Stimulated activated CD4-positive, alpha-beta T cell treated with anti-CD3 and anti-CD28 coated beads, Interleukin-1b, Interleukin-23, amount 100 ng/mL, for 1 hour (primary cell): ENCODE data around the gene ZNF726.
"Not testable (repeated sequence)": the region's sequence is repeated elsewhere in the genome, so short reads cannot be mapped to it uniquely, and the experiment has no call there.

Experiments used
- DNase-seq, 2 donors: peaks; one replicate each; pipeline ENCODE4 v3.0.0-alpha.2; 2020; ENCODE audit warnings: low read depth in 2 of 2

ZNF726 gene

DNA sequence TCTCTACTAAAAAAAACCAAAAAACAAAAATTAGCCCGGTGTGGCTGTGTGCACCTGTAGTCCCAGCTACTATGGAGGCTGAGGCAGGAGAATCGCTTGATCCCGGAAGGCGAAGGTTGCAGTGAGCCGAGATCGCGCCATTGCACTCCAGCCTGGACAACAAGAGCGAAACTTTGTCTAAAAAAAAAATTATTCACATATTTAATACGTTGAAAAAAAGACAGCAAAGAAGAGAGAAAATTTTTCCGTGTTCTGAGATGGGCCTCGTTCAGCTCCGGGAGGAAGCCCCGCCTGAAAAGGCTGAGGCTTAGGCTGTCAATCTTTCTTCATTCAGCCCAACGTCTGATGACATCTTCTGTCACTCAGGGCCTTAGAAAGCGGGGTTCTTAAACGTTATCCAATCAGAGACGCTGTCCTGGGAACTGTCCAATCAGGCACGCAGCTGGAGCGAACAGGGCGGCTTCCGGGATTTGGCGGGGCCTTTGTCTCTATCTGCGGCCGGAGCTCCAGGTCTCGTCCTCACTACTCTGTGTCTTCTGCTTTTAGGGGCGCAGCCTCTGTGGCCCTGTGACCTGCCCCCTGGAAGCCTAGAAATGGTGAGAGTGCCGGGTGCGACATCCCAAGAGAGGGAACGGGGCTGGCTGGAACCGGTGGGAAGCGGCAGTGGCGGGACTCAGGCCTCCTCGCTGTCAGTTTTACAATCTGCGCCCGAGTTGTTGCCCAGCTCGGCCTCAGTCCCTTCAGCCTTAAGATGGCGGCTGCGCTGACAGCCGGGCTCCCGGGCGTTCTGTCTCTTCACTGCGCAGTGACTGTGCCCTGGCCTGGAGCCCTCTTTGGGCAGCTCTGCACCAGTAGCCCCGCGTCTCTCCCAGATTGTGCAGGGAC is at the start of gene ZNF726:
Gene ZNF726 (plus strand): TSS at position 485 of the 885 bp plus-strand sequence. CDS start 109 bp downstream, at position 594.
- peak; percentile 50 to 53 for DNase-seq

DNA sequence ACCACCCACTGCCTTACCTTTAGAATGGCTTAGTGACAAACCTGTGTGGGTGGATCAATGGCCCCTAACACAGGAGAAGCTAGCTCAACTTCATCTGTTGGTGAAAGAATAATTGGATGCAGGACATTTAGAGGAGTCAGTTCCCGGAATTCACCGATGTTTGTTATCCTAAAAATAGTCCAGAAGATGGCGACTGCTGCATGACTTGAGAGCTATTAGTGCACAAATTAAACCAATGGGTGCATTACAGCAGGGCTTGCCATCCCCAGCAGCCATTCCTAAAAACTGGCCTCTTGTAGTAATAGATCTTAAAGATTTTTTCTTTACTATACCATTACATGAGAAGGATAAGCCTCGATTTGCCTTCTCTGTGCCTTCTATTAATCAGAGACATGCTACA is 46.8 kb upstream of the ZNF726 start:
- no peak for DNase-seq

DNA sequence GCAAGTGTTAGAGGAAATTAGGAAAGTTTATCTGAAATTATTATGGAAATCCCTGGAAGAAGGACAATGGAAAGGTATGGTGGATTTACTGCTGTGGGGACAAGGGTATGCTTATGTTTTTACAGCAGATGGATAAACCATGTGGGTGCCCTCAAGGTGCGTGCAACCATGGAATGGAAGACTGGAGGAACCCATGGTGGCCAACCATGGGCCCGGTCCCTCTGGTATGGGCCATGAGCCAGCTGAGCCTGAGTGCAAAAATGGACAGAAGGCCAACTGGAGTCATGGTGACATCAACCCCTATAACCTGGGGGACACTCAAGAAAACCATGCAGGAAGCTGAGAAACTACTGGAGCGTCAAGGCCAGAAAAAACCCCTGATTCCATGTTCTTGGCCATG is 46.1 kb upstream of the ZNF726 start:
- no peak for DNase-seq

DNA sequence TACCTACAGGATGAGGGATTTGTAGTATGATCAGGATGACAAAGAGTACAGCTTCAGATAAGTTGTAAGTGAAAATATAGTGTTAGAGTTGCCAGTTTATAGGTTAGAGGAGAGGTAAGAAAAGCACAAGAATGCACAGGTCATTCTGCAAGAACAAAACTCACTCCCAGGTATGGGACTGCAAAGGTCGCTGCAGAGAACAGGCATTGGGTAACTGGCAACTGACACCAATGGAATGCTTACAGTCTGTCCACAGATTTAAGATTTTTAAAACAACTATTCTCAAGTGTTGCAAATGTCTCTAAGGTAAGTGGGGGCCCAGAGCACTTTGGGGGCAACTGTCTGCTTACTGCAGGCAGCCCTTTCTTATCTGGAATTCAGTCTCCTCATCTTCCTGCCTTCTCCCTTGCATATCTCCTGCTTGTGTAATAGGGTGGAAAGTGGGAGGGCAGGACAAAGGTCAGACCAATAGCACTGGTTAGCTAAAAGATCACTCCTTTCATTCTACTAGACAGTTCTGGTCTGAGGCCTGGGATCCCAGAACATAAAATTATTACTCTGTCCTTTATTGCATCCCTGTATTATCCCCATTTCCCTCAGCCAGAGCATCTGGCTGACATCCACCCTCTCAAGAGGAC is 42.3 kb upstream of the ZNF726 start:
- no peak for DNase-seq

DNA sequence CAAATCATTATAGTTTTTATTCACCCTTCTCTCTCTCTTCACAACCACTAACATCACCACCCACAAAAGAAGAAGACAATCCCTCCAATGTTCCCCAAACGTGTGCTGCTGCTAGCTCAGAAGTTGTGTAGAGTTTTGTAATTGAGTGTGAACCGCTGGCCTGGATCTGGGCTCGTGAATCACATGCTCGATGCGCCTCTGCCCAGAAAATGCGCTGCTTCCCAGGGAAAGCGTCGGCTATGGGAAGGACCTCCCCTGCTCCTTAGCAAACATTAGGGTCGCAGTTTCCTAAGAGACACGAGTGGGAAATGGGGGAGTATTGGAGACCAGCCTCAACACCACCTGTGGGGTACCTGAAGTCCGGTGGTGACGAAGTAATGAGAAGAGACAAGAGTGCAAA is 38.4 kb upstream of the ZNF726 start:
- DNase-seq: no peak

DNA sequence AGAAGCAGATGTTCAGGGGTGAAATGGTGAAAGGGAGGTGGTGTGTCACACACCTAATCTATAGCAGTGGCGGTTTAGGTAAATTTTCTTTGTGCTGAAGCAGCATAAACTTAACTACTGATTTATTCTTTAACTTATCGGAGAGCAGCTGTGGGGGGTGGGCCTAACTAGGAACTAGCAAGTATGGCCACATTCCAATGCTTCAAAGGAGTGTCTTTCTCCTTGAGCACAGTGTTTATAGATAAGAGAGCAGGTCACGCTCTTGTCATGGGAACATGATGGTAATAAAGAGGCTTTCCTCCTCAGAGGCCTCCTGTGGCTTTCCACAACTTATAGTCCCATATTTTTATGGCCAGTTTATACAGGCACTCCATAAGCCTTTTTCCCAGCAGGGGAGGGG is 37.9 kb upstream of the ZNF726 start:
- not testable (repeated sequence) for DNase-seq

DNA sequence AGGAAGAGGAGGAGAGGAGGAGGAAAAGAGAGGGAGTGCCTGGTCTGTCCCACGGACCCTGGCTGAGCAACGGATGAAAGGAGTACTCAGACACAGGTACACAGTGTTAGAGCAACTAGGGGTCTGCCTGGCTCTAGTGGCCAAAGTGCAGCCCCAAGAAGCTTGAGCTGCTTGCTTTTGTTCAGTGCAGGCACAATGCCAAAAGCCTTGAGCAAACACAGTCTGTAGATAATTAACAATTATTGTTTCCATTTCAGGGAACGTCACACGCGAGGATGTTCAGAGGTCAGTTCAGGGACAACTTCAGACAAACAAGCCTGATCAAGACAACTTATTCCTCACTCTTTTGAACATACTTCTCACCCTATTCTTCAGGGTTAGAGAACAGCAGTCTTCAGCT is 32.2 kb upstream of the ZNF726 start:
- DNase-seq: no peak

DNA sequence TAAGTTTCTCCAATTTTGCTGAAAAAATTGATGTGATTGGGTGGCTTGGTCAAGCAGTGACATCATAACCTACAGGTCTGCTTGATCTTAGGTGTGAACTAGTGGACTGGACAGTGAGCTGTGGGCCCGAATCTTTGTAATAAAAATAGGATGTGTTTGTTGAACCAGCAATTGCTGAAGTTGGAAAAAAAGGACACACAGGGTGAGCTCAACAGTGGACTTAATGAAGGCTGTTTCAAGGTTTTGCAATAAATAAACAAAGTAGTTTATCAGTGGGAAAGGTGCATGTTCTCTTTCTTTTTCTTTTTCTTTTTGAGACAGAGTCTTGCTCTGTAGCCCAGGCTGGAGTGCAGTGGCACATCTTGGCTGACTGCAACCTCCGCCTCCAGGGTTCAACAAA is 30.3 kb upstream of the ZNF726 start:
- no peak for DNase-seq

DNA sequence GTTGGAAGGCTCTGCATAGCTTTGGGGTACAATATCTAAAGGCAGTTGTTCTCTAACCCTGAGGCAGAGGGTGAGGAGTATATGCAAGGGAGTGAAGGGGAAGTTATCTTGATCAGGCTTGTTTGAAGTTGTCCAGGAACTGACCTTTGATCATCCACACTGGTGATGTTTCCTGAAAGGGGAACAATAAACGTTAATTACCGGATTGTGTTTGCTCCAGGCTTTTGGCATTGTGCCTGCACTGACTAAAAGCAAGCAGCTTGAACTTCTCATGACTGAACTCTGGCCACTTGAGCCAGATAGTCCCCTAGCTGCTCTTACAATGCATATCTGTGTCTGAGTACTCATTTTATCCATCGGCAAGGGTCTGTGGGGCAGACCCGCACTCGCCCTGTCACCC is 27.0 kb upstream of the ZNF726 start:
- DNase-seq: no peak

DNA sequence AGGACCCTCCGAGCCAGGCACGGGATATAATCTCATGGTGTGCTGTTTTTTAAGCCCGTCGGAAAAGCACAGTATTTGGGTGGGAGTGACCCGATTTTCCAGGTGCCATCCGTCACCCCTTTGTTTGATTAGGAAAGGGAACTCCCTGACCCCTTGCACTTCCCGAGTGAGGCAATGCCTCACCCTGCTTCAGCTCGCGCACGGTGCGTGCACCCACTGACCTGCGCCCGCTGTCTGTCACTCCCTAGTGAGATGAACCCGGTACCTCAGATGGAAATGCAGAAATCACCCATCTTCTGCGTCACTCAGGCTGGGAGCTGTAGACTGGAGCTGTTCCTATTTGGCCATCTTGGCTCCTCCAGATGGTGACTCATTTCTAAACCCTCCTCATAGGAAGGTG is 18.6 kb upstream of the ZNF726 start:
- DNase-seq: not testable (repeated sequence)

DNA sequence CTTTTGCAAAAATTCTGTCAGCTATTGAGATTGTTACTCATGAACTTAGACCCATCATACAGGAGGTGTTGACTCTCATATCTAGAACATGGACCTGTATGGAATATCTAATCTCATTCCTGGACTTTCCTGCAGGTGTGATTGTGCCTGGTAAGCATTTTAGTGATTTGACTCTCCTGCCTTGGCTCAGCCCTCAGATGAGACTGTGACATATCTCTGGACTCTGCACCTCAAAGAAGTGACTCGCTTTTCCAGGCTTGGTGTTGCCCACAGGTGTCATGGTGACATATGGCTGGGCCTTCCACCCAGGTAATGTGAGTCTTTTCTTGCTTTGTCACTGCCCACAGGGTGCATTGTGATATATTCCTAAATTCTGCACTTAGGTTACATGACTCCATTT is 17.8 kb upstream of the ZNF726 start:
- no peak for DNase-seq

DNA sequence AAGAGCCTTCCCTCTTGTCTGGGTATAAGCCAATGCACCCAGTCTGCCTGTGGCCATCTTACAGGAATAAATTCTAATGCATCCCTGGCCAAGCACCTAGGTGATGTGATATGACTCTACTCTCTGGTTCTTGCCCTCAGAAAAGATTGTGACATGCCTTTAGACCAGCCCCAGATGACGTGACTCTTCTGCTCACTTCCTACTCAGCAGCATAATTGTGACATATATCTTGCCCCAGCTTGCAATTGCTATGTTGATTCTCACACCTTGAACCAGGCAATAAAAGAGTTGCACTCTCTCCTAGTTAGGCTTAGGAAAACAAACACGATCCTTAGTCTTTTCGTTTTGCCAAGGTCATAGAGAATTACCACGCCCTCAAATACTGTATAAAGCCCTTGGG is 13.3 kb upstream of the ZNF726 start:
- DNase-seq: no peak

DNA sequence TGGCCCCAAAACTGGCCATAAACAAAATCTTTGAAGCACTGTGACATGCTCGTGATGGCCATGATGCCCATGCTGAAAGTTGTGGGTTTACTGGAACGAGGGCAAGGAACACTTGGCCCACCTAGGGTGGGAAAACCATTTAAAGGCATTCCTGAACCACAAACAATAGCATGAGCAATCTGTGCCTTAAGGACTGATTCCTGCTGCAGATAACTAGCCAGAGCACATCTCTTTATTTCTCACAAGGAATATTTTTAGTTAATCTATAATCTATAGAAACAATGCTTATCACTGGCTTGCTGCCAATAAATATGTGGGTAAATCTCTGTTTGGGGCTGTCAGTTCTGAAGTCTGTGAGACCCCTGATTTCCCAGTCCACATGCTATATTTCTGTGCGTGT is 10.3 kb upstream of the ZNF726 start:
- no peak for DNase-seq

DNA sequence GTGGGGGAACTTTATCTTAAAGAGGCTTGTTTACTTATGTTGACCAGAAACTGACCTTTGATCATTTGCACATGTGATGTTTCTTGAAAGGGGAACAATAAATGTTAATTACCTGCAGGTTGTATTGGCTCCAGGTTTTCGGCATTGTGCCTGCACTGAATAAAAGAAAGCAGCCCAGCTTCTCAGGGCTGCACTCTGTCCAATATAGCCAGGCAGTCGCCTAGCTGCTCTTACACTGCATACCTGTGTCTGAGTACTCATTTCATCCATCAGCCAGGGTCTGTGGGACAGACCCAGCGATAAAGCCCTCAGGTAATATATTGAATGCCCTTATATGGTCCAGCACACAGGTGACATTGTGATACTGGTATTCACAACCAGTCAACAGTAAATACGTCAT is 8.9 kb upstream of the ZNF726 start:
- DNase-seq: no peak

DNA sequence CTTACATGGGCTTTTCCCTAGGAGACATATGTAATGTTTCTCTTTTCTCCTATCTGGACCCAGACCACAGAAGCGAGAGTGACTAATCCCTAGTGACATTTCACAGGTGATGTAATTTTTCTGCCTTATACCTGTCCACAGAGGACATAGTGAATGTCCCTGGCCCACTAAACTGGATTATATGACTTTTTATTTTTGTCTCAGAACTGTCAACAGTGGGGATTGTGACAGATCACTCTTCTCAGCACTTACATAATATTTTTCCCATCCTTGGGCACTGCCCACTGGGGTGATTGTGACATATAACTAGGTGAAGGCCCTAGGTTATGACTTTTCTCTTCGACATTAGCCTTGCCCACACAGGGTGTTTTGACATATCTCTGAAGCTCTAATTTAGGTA is 7.9 kb upstream of the ZNF726 start:
- DNase-seq: no peak

DNA sequence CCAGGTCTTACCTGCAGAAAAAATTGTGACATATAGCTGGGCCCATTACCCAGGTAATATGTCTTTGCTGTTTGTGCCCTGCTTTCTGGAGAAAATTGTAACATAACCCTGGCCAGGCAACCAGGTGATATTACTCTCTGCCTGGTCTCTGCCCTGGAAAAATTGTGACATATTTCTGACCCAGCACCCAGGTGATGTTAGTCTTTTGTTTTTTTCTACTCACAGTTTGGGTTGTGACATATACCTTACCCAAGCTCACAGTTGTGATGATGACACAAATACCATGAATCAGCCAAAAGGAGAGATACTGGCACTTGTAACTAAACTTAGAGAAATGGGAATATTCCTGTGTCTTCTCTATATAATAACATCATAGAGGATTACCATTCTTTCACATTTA is 6.5 kb upstream of the ZNF726 start:
- no peak for DNase-seq

DNA sequence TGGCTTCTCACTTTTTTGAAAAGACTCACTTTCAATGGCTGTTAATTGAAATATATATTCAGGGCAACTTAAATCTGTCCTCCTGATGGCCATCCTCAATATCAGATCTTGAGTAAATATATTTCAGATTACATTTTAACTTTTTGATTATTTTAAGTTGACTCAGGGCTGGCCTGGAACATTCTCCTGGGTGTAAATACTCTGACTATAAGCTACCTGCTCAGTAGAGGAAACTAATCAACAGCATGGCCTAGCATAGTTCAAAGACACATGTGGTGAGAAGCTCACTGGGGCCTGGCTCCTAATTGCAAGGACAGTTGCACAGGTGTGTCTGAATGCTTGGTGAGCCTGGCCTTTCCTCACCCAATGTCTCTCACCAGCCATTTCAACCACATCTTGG is 5.5 kb upstream of the ZNF726 start:
- DNase-seq: no peak

DNA sequence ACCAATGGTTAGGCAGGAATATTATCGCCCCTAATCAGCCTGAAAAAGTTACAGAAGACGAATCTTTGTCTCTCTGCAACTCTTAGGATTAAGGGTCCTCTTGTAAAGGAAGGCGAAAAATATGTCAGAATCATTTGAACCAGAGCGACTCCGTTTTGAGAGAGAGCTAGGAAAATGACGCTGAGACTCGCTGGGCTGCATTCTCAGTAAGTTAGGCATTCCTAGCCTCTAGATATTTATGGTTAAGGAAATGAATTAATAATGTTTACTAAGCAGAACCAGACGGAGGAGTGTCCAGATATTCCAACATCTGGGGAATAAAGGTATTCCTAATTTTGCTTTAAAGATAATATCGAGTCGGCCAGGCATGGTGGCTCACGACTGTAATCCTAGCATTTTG is 755 bp upstream of the ZNF726 start:
- no peak for DNase-seq

DNA sequence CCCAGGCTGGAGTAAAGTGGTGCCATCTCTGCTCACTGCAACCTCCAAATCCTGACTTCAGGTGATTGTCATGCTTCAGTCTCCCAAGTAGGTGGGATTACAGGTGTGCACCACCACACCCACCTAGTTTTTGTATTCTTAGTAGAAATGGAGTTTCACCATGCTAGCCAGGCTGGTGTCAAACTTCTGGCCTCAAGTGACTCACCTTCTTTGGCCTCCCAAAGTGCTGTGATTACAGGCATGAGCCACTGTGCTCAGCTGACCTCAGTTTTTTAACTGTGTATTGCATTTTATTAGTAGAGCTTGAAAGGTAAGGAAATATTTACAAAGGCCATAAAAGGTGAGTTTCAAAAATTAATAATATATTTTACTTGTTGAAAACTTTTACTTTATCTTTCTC is 2.3 kb downstream of the ZNF726 start:
- DNase-seq: no peak

DNA sequence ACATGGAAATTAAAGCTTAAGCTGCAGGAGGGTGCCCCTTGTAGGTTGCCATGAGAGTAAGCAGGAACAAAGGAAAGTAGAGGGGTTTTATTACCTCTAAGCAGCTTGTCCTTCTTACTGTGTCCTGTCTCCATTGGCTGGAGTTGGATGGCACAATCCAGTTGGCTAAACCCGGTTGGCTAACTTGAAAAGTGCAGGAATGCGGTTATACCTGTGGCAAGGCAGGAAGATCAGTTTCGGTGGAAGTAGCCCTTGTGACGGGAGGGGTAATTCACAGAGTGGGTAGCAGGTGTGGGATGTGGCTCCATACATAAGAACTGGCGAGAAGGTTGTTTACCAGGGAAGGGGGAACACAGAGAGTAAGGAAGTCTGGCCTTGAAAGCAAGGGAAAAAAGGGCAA is 3.2 kb downstream of the ZNF726 start:
- no peak for DNase-seq

DNA sequence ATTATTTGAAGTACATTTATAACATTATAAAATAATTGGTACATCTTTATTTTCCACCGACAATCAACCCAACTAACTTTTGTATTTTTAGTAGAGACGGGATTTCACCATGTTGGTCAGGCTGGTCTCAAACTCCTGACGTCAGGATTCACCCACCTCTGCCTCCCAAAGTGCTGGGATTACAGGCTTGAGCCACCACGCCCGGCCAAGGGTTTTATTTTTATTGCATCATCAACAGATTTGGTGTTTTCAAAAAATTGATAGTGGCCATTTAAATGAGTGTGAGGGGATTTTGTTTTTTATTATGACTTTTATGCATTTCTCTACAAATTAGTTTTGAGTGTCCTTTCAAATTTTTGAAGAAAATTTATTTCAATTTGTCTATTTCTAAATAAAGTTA is 10.6 kb downstream of the ZNF726 start:
- no peak for DNase-seq

DNA sequence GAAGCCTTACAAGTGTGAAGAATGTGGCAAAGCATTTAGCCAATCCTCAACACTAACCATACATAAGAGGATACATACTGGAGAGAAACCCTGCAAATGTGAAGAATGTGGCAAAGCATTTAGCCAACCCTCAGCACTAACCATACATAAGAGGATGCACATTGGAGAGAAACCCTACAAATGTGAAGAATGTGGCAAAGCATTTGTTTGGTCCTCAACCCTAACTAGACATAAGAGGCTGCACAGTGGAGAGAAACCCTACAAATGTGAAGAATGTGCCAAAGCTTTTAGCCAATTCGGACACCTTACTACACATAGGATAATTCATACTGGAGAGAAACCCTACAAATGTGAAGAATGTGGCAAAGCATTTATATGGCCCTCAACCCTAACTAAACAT is 18.2 kb downstream of the ZNF726 start:
- DNase-seq: no peak

DNA sequence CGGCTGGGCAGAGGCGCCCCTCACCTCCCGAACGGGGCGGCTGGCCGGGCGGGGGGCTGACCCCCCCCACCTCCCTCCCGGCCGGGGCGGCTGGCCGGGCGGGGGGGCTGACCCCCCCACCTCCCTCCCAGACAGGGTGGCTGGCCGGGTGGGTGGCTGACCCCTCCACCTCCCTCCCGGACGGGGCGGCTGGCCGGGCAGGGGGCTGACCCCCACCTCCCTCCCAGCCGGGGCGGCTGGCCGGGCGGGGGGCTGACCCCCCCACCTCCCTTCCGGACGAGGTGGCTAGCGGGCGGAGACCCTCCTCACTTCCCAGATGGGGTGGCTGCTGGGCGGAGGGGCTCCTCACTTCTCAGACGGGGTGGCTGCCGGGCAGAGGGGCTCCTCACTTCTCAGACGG is 22.3 kb downstream of the ZNF726 start:
- DNase-seq: not testable (repeated sequence)
